Nephron (organoid): ENCODE data around the gene NDUFB10.
"Not testable (repeated sequence)": the region's sequence is repeated elsewhere in the genome, so short reads cannot be mapped to it uniquely, and the experiment has no call there.

Experiments used
- H3K27ac Mint-ChIP-seq, 3 experiments: 2 replicates each; pipeline ENCODE4 v1.8.0; 2020; ENCODE audit warnings: mixed read lengths in 3 of 3, mild to moderate bottlenecking in 2 of 3, moderate library complexity in 1 of 3
- H3K27me3 Mint-ChIP-seq: 2 replicates; pipeline ENCODE4 v1.8.0; 2021; ENCODE audit warnings: low read depth, mild to moderate bottlenecking, moderate library complexity, mixed read lengths
- H3K36me3 Mint-ChIP-seq: 2 replicates; pipeline ENCODE4 v1.8.0; 2020; ENCODE audit warnings: low read depth, mixed read lengths
- H3K4me1 Mint-ChIP-seq: 2 replicates; pipeline ENCODE4 v1.8.0; 2020; ENCODE audit warnings: mixed read lengths
- H3K4me3 Mint-ChIP-seq, 3 experiments: 2 replicates each; pipeline ENCODE4 v1.8.0; 2020; ENCODE audit warnings: mild to moderate bottlenecking in 3 of 3, mixed read lengths in 3 of 3, moderate library complexity in 2 of 3
- H3K9me3 Mint-ChIP-seq: 2 replicates; pipeline ENCODE4 v1.8.0; 2020; ENCODE audit warnings: mixed read lengths
- TF ChIP-seq, protein P1 (sequence below), 3 experiments: fragments of 200-600 bp; sonication (generic); IDR thresholded peaks; one replicate each; pipeline ENCODE4 v1.5.0; 2021; ENCODE audit warnings: antibody characterized with exemption in 3 of 3; ENCODE audit not compliant: unreplicated experiment in 3 of 3

The NDUFB10 gene

DNA sequence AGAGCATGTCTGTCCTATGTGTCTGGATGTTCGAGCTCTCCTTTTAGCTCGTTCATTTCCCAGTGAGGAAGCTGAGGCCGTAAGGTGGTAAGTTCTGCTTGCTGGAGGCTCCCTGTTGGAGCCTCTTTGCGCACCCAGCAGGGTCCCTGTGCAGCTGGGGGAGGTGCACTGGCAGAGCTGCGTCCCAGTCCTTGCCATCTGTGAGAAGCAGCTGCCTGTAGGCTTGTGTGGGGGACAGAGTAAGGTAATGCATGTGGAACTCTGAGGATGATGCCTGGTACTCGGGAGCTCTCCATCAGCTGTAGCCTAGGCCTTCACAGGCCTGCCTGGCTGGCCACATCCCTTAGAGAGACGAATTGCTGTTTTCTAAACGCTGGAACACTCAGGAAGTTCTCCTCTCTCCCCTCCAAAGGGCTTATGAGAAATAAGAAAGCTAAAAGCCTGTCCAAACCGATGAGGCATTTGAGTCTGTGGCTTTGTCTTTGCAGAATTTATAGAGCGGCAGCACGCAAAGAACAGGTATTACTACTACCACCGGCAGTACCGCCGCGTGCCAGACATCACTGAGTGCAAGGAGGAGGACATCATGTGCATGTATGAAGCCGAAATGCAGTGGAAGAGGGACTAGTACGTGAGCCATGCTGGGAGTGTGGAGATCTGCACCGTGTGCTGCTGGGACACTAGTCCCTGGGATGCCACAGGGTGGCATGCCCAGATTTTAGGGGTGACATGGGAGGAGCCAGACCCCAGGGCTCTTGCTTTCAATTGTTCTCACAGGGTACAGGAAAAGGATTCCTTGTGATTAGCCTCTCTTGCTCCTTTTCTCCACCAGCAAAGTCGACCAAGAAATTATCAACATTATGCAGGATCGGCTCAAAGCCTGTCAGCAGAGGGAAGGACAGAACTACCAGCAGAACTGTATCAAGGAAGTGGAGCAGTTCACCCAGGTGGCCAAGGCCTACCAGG is 1.6 kb downstream of the NDUFB10 start:
- Mint-ChIP-seq H3K4me3 (peak overlapping the region; percentile 94 to 96 (median 96)), H3K9me3 (no peaks in the 10 kb centered on the region), H3K27me3 (peaks cover 6% of the 10 kb centered on the region), H3K4me1 (peaks cover 27% of the 10 kb centered on the region), H3K27ac (peak overlapping the region; percentile 59 to 88 (median 73)), H3K36me3 (peaks cover 30% of the 10 kb centered on the region)
- TF ChIP-seq, protein P1, sequence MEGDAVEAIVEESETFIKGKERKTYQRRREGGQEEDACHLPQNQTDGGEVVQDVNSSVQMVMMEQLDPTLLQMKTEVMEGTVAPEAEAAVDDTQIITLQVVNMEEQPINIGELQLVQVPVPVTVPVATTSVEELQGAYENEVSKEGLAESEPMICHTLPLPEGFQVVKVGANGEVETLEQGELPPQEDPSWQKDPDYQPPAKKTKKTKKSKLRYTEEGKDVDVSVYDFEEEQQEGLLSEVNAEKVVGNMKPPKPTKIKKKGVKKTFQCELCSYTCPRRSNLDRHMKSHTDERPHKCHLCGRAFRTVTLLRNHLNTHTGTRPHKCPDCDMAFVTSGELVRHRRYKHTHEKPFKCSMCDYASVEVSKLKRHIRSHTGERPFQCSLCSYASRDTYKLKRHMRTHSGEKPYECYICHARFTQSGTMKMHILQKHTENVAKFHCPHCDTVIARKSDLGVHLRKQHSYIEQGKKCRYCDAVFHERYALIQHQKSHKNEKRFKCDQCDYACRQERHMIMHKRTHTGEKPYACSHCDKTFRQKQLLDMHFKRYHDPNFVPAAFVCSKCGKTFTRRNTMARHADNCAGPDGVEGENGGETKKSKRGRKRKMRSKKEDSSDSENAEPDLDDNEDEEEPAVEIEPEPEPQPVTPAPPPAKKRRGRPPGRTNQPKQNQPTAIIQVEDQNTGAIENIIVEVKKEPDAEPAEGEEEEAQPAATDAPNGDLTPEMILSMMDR (IDR thresholded peaks at IDR 0.05; ENCODE audit: unreplicated experiment in 3 of 3), result no peak

- H3K27ac Mint-ChIP-seq, result no peak overlapping the region
- peaks cover 6% of the 10 kb centered on the region for H3K27me3 Mint-ChIP-seq
- H3K36me3 Mint-ChIP-seq, result peaks cover 30% of the 10 kb centered on the region
- H3K4me3 Mint-ChIP-seq, result peak overlapping the region; percentile 94 to 96 (median 96)
- no peaks in the 10 kb centered on the region for H3K9me3 Mint-ChIP-seq
- peaks cover 27% of the 10 kb centered on the region for H3K4me1 Mint-ChIP-seq
- TF ChIP-seq, protein P1 (IDR thresholded peaks at IDR 0.05; ENCODE audit: unreplicated experiment in 3 of 3), result no peak
These were observed 2.3 kb downstream of the NDUFB10 start for GRCh38 chr16:1961651-1962067.

GRCh38 chr16:1962161-1963153 is 3.1 kb downstream of the NDUFB10 start:
- H3K27me3 Mint-ChIP-seq, result not testable (repeated sequence)

DNA sequence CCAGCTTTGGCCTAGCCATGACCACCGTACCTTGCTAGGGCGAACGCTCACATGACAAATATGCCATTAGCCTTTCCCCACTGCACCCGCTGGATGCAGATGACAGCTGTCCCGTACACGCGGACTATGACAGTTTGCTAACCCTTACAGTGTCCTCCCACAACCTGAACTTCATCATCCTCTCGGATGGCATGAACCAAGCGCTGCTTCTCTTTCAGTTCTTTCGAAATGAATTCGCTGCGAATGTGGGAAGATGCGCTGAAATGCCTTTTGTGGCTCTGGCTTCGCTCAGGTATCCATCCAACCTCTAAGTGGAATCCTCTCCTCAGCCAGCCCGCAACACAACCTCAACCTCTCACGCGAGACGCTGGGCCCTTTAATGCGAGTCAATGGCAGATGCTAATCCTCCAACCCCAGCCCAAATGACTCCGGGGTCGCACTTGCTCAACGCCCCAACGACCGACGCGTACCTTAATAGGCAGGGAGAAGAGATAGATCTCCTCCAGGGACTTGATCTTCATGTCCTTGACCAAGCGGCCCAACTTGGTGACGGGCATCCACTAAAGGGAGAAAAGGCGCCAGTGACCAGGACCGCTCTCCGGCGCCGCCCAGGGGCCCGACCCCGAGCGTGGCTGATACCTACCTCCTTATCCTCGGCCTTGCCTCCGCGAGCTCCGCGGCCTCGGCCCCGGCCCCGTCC is 4.6 kb downstream of the NDUFB10 start:
- Mint-ChIP-seq H3K27me3 (peaks cover 6% of the 10 kb centered on the region), H3K36me3 (peaks cover 30% of the 10 kb centered on the region), H3K27ac (peak overlapping the region; percentile 75 to 90 (median 90))

More at GRCh38 chr16:1962161-1963153, 3.1 kb downstream of the NDUFB10 start:
- peak overlapping the region; percentile 96 to 99 (median 96) for H3K4me3 Mint-ChIP-seq
- peaks cover 27% of the 10 kb centered on the region for H3K4me1 Mint-ChIP-seq
- H3K36me3 Mint-ChIP-seq, result peaks cover 30% of the 10 kb centered on the region
- H3K27ac Mint-ChIP-seq, result peak overlapping the region in 1 of 3 experiments; percentile 75
- H3K9me3 Mint-ChIP-seq, result not testable (repeated sequence)

GRCh38 chr16:1964506-1965395 is 5.4 kb downstream of the NDUFB10 start, which contains the start of gene RPS2:
RPS2 (minus strand) TSS chr16:1964826; CDS start chr16:1964625, 201 bp downstream.
- H3K36me3 Mint-ChIP-seq, result peaks cover 30% of the 10 kb centered on the region
- H3K9me3 Mint-ChIP-seq, result no peaks in the 10 kb centered on the region
- H3K27ac Mint-ChIP-seq, result peak within 1 kb of the TSS; percentile 75 to 96 (median 95)
- peaks cover 27% of the 10 kb centered on the region for H3K4me1 Mint-ChIP-seq
- H3K27me3 Mint-ChIP-seq, result peaks cover 6% of the 10 kb centered on the region
- TF ChIP-seq, protein P1 (IDR thresholded peaks at IDR 0.05; ENCODE audit: unreplicated experiment in 3 of 3), result peak in 1 of 3 experiments; percentile 3
- H3K4me3 Mint-ChIP-seq, result peak within 1 kb of the TSS; percentile 96 to 99 (median 96)

More for the DNA sequence above, 4.6 kb downstream of the NDUFB10 start:
- Mint-ChIP-seq H3K4me1 (peaks cover 27% of the 10 kb centered on the region), H3K9me3 (no peaks in the 10 kb centered on the region), H3K4me3 (peak overlapping the region; percentile 96 to 99 (median 96))
- TF ChIP-seq, protein P1 (IDR thresholded peaks at IDR 0.05; ENCODE audit: unreplicated experiment in 3 of 3), result peak in 1 of 3 experiments; percentile 19
